HUES64 (cell line): ENCODE results near the gene MAP4K4.

ENCODE experiments used
- H3K27ac ChIP-seq: 2 replicates; pipeline ENCODE4 v1.7.0; 2013; ENCODE audit warnings: low read depth, low read length, inconsistent platforms
- H3K27me3 ChIP-seq: 2 replicates; pipeline ENCODE4 v1.6.1; 2013; ENCODE audit warnings: mild to moderate bottlenecking, low read length; ENCODE audit not compliant: insufficient read depth
- H3K36me3 ChIP-seq: 2 replicates; pipeline ENCODE4 v1.6.1; 2013; ENCODE audit warnings: mild to moderate bottlenecking, low read length; ENCODE audit not compliant: insufficient read depth
- H3K4me1 ChIP-seq: 2 replicates; pipeline ENCODE4 v1.6.1; 2013; ENCODE audit warnings: mild to moderate bottlenecking, low read length, moderate library complexity; ENCODE audit not compliant: insufficient read depth
- H3K4me3 ChIP-seq: 2 replicates; pipeline ENCODE4 v1.5.1; 2013; ENCODE audit warnings: mild to moderate bottlenecking, low read length, moderate library complexity
- H3K9ac ChIP-seq: 2 replicates; pipeline ENCODE4 v1.6.1; 2013; ENCODE audit warnings: mild to moderate bottlenecking, low read depth, low read length
- H3K9me3 ChIP-seq: 2 replicates; pipeline ENCODE4 v1.6.1; 2013; ENCODE audit warnings: low read depth, low read length; ENCODE audit not compliant: insufficient read depth
- WGBS: fragments of 150-250, 120-280 bp; methylation state at CpG from one replicate; pipeline ENCODE4 v1.1.7; 2013; ENCODE audit warnings: missing lambda C conversion rate; 5-methylcytosine and 5-hydroxymethylcytosine counted together

The MAP4K4 gene

GRCh38 chr2:101787097-101787496 lies 89.6 kb downstream of the MAP4K4 start:
- Histone ChIP-seq H3K27ac (no peak overlapping the region), H3K4me1 (peaks cover 9% of the 10 kb centered on the region), H3K9me3 (no peaks in the 10 kb centered on the region), H3K27me3 (no peaks in the 10 kb centered on the region), H3K36me3 (peaks cover 11% of the 10 kb centered on the region), H3K9ac (no peak overlapping the region), H3K4me3 (no peak overlapping the region)
- 90% methylated on average over 3 of the region's 3 CpGs for WGBS

DNA sequence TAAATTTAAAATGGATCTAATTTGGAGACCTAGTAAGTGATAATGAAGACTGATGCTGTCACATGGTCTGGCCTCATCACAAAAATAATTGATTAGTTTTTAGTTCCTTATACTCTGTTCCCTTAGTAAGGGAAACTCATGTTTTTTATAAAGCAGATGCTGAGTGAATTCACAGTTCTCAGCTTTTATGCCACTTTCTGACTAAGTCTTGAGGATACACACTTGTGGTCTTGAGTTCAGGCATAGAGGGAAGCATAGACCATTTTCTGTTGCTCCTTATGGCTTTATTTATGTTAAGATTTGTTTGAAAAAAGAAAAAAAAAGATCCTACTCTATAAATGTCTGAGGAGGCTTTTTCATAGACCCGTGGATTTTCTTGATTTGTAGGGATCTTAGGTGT lies 91.1 kb downstream of the MAP4K4 start:
- H3K4me1 ChIP-seq, result peaks cover 16% of the 10 kb centered on the region
- H3K4me3 ChIP-seq, result no peak overlapping the region
- H3K9me3 ChIP-seq, result no peaks in the 10 kb centered on the region
- no CpG with 5 or more reads among the region's 1 CpG for WGBS
- H3K27me3 ChIP-seq, result no peaks in the 10 kb centered on the region
- H3K36me3 ChIP-seq, result peaks cover 11% of the 10 kb centered on the region
- H3K9ac ChIP-seq, result no peak overlapping the region
- H3K27ac ChIP-seq, result no peak overlapping the region

DNA sequence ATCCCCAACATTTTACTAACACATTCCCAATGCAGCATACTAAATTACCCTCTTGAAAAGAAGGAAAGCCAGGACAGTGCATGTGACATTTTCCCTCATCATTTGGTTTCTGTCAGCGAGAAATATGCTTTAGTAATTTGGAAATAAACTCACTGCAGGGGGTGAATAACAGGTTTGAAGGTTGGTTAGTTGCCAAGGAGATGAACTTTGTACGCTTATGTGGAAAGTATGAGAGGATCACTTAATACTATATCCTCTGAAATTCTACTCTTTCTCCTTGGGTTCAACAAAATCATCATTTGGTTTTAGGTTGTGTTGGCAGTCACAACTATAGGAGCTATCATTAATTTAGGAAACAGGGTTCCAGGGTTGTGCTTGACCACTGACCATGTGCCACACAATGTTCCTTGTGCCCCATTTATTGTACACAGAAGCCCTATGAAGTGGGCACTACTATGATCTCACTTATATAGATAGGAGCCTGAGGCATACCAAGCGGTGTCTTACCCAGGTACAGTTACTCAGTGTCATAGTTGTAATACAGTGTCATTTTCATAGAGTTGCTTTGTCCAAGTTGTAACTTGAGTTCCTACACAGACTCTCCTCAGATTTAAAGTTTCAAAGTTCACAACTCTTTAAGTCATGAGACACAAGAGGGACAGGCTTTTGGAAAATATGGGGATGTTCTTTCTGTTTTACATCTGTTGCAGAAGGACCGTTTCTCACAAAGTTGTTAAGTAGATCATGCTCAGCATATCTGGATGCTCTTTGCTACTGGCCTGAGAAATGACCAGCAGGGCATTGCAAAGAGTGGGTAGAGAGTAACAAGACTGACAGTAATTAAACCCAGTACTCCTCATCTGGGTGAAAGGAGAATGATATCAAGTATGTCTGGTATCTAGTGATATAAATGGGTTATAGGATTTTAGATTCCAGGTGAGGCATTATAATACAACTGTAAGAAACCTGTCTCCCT lies 91.8 kb downstream of the MAP4K4 start:
- Histone ChIP-seq H3K4me3 (no peak overlapping the region), H3K27ac (no peak overlapping the region), H3K27me3 (no peaks in the 10 kb centered on the region), H3K9me3 (no peaks in the 10 kb centered on the region), H3K9ac (no peak overlapping the region), H3K4me1 (peaks cover 16% of the 10 kb centered on the region), H3K36me3 (peaks cover 11% of the 10 kb centered on the region)
- WGBS, result 97% methylated on average over 4 of the region's 4 CpGs

GRCh38 chr2:101790416-101790815 lies 92.9 kb downstream of the MAP4K4 start:
- H3K9me3 ChIP-seq, result no peaks in the 10 kb centered on the region
- H3K4me3 ChIP-seq, result no peak overlapping the region
- H3K4me1 ChIP-seq, result peaks cover 13% of the 10 kb centered on the region
- H3K9ac ChIP-seq, result no peak overlapping the region
- 95% methylated on average over 5 of the region's 5 CpGs for WGBS
- H3K27ac ChIP-seq, result no peak overlapping the region
- H3K27me3 ChIP-seq, result no peaks in the 10 kb centered on the region
- H3K36me3 ChIP-seq, result peaks cover 13% of the 10 kb centered on the region

GRCh38 chr2:101790857-101791256 lies 93.3 kb downstream of the MAP4K4 start:
- Histone ChIP-seq H3K4me1 (peaks cover 13% of the 10 kb centered on the region), H3K36me3 (peaks cover 13% of the 10 kb centered on the region), H3K27me3 (no peaks in the 10 kb centered on the region), H3K9ac (no peak overlapping the region), H3K27ac (no peak overlapping the region), H3K9me3 (no peaks in the 10 kb centered on the region), H3K4me3 (no peak overlapping the region)
- 97% methylated on average over 4 of the region's 4 CpGs for WGBS

GRCh38 chr2:101792208-101792607 lies 94.7 kb downstream of the MAP4K4 start:
- 94% methylated on average over 5 of the region's 5 CpGs for WGBS
- Histone ChIP-seq H3K9me3 (no peaks in the 10 kb centered on the region), H3K36me3 (peaks cover 13% of the 10 kb centered on the region), H3K4me1 (peaks cover 15% of the 10 kb centered on the region), H3K4me3 (no peak overlapping the region), H3K9ac (no peak overlapping the region), H3K27me3 (no peaks in the 10 kb centered on the region), H3K27ac (no peak overlapping the region)

GRCh38 chr2:101793277-101793969 lies 95.9 kb downstream of the MAP4K4 start:
- H3K36me3 ChIP-seq, result peaks cover 13% of the 10 kb centered on the region
- WGBS, result 78% methylated on average over 3 of the region's 3 CpGs
- H3K9me3 ChIP-seq, result no peaks in the 10 kb centered on the region
- no peak overlapping the region for H3K27ac ChIP-seq
- no peaks in the 10 kb centered on the region for H3K27me3 ChIP-seq
- H3K9ac ChIP-seq, result no peak overlapping the region
- H3K4me1 ChIP-seq, result peaks cover 17% of the 10 kb centered on the region
- H3K4me3 ChIP-seq, result no peak overlapping the region

DNA sequence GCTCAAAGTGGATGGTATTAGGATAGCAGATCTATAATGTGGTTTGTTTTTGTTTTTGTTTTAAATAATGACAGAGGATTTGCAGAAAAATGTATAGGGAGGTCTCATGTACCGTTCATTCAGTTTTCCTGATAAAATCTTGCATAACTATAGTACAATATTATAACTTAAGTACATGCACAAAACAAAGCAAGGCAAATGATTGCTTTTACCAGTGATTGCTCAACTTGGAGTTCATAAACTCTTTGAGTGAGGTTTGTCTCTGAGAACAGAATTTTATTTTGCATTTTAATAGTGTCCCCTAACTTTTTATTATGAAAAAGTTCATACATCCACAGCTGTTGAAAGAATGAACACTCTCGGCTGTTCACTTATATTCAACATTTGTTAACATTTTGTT lies 96.6 kb downstream of the MAP4K4 start:
- H3K36me3 ChIP-seq, result peaks cover 13% of the 10 kb centered on the region
- peaks cover 17% of the 10 kb centered on the region for H3K4me1 ChIP-seq
- WGBS, result no CpG with 5 or more reads among the region's 2 CpGs
- no peak overlapping the region for H3K4me3 ChIP-seq
- H3K27ac ChIP-seq, result no peak overlapping the region
- no peaks in the 10 kb centered on the region for H3K9me3 ChIP-seq
- no peak overlapping the region for H3K9ac ChIP-seq
- no peaks in the 10 kb centered on the region for H3K27me3 ChIP-seq

- Histone ChIP-seq H3K4me3 (no peak overlapping the region), H3K36me3 (peaks cover 13% of the 10 kb centered on the region), H3K9me3 (no peaks in the 10 kb centered on the region), H3K4me1 (peaks cover 14% of the 10 kb centered on the region), H3K27ac (no peak overlapping the region), H3K27me3 (no peaks in the 10 kb centered on the region), H3K9ac (no peak overlapping the region)
- WGBS, result 100% methylated on average over 2 of the region's 4 CpGs
These were observed 97.5 kb downstream of the MAP4K4 start for GRCh38 chr2:101795033-101795432.

- Histone ChIP-seq H3K27ac (no peak overlapping the region), H3K4me3 (no peak overlapping the region), H3K9me3 (no peaks in the 10 kb centered on the region), H3K36me3 (peaks cover 2% of the 10 kb centered on the region; the same call in 1 of the 2 replicates), H3K27me3 (no peaks in the 10 kb centered on the region), H3K9ac (no peak overlapping the region), H3K4me1 (peaks cover 15% of the 10 kb centered on the region)
- WGBS, result 86% methylated on average over 6 of the region's 7 CpGs
These were observed 99.5 kb downstream of the MAP4K4 start for GRCh38 chr2:101796825-101797600.

GRCh38 chr2:101801496-101801895 lies 104.0 kb downstream of the MAP4K4 start:
- H3K36me3 ChIP-seq, result no peaks in the 10 kb centered on the region
- no peaks in the 10 kb centered on the region for H3K9me3 ChIP-seq
- no peak overlapping the region for H3K9ac ChIP-seq
- no peak overlapping the region for H3K4me3 ChIP-seq
- no peak overlapping the region for H3K27ac ChIP-seq
- WGBS, result 94% methylated on average over 3 of the region's 3 CpGs
- H3K27me3 ChIP-seq, result no peaks in the 10 kb centered on the region
- peaks cover 42% of the 10 kb centered on the region for H3K4me1 ChIP-seq
